Measurements from ENCODE around the gene PPP1R13B. TPM values are rescaled to one million over a fixed set of nuclear protein-coding genes. Genes with fewer than 3 reads are reported as not detected.

The PPP1R13B gene
- total RNA-seq, 1 donor from 2014 or later: 8.6 TPM

DNA sequence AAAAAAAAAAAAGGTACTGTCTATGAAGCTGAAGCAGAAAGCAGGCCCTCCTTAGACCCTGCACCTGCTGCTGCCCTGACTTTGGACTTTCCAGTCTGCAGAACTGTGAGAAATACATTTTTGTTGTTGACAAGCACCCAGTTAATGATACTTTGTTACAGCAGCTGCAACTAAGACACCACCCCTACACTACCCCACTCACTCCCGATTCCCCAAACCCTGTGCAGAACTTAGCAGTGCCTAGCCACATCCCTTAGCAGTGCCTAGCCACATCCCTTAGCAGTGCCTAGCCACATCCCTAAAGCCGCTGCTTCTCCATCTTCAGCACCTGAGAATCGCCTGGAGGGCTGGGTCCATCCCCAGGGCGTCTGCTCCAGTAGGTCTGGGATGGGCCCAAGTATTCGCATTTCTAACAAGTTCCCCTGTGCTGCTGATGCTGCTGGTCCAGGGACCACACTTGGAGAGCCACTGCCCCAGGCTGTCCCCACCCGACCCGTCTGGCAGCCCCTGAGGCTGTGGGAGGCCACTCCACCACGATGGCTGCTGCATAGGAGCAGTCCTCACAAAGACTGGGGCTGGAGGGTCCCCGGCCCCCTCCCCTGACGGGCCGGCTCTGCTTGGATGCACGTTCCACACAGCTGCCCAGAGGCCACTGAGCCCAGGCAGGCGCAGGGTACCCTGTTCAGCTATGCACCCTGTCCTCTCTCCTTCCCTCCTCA, 10.8 kb upstream of the PPP1R13B start:
- Mint-ChIP-seq H3K4me3 (no peak overlapping the region), H3K36me3 (ENCODE audit: low read depth) (no peaks in the 10 kb centered on the region), H3K27me3 (peaks cover 5% of the 10 kb centered on the region), H3K27ac (no peak overlapping the region), H3K9me3 (no peaks in the 10 kb centered on the region), H3K4me1 (peaks cover 3% of the 10 kb centered on the region)
- DNase-seq: no peak
- intact Hi-C loops (cut with micrococcal nuclease): no loop called here

DNA sequence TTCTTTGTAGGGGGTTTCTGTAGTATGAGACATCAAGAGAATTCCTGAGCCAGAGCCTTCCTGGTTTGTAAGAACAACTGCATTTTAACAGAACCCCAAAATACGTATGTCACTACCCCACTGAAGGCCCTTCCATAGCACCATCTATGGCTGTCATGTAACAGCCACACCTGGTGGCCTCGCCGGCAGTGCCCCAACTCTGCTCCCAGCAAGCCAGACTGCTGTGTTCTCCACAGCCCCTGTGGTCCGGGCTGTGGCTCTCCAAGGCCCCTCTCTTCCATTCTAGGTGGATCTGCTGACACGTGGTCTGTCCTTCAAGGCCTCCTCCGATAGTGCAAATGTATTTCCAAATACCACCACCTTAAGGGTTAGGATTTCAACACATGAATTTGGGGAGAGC, 9.9 kb upstream of the PPP1R13B start:
- Mint-ChIP-seq H3K4me1 (peaks cover 3% of the 10 kb centered on the region), H3K9me3 (no peaks in the 10 kb centered on the region), H3K27me3 (peaks cover 5% of the 10 kb centered on the region), H3K27ac (no peak overlapping the region), H3K36me3 (ENCODE audit: low read depth) (no peaks in the 10 kb centered on the region), H3K4me3 (no peak overlapping the region)
- no peak for DNase-seq
- intact Hi-C loops (cut with micrococcal nuclease): no loop called here

DNA sequence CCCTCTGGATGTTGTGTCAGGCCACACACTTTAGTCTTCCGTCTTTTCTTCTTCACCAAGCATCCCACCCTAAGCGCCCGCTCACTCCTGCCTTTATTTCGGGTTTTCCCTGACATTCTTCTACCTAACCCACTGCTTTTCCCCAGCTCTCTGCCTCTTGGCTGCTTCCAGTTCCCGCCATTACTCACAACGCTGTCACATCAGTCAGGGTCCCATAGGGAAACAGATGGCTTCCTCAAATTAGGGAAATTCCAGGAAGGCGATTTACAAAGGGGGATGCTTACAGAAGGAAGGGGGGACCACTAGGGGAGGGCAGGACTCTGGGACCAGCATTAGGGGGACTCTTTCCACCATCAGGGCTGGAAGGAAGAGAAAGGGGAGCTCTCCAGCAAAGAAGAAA, 9.2 kb upstream of the PPP1R13B start:
- no peak overlapping the region for H3K27ac Mint-ChIP-seq
- intact Hi-C loops (cut with micrococcal nuclease): no loop called here
- peaks cover 3% of the 10 kb centered on the region for H3K27me3 Mint-ChIP-seq
- H3K36me3 Mint-ChIP-seq (ENCODE audit: low read depth): no peaks in the 10 kb centered on the region
- no peaks in the 10 kb centered on the region for H3K9me3 Mint-ChIP-seq
- DNase-seq: no peak
- H3K4me3 Mint-ChIP-seq: no peak overlapping the region
- H3K4me1 Mint-ChIP-seq: peaks cover 3% of the 10 kb centered on the region

DNA sequence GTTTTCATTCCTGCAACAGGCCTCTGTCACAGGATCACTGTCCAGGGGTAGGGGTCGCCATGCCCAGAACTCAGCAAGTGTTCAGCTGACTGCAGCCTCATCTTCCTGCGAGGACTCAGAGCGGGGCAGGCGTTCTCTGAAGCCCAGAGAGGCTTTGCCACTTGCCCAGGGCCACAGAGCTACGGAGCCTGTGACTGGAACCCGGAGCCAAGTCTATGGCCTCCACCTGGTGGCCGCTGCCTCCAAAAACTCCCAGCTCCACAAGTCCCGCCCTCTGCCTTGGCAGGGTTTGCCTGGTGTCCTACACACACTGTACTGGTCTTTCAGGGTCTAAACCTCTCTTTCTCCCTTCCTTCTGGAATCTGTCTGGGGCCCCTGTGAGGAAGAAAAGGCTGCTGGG, 8.7 kb upstream of the PPP1R13B start:
- H3K4me3 Mint-ChIP-seq: no peak overlapping the region
- DNase-seq: no peak
- intact Hi-C loops (cut with micrococcal nuclease): no loop called here
- H3K27me3 Mint-ChIP-seq: no peaks in the 10 kb centered on the region
- H3K4me1 Mint-ChIP-seq: peaks cover 3% of the 10 kb centered on the region
- H3K36me3 Mint-ChIP-seq (ENCODE audit: low read depth): no peaks in the 10 kb centered on the region
- H3K27ac Mint-ChIP-seq: no peak overlapping the region
- H3K9me3 Mint-ChIP-seq: no peaks in the 10 kb centered on the region

DNA sequence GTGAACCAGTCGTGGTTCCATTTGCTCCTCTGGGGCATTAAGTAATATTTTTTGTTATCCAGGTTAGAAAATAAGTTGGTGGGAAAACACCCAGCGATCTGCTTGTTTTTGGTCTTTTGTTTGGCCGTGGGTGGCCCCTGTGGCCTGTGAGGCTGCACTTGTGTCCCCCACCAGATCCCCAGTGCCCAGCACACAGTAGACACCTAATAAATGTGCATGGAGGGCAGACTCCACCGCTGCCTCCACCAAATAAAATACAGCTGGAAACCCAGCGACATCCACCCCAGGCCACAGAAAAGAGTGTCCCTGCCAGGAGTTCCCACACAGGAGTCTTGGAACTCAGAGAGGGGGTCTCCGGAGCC, 8.3 kb upstream of the PPP1R13B start:
- intact Hi-C loops (cut with micrococcal nuclease): no loop called here

DNA sequence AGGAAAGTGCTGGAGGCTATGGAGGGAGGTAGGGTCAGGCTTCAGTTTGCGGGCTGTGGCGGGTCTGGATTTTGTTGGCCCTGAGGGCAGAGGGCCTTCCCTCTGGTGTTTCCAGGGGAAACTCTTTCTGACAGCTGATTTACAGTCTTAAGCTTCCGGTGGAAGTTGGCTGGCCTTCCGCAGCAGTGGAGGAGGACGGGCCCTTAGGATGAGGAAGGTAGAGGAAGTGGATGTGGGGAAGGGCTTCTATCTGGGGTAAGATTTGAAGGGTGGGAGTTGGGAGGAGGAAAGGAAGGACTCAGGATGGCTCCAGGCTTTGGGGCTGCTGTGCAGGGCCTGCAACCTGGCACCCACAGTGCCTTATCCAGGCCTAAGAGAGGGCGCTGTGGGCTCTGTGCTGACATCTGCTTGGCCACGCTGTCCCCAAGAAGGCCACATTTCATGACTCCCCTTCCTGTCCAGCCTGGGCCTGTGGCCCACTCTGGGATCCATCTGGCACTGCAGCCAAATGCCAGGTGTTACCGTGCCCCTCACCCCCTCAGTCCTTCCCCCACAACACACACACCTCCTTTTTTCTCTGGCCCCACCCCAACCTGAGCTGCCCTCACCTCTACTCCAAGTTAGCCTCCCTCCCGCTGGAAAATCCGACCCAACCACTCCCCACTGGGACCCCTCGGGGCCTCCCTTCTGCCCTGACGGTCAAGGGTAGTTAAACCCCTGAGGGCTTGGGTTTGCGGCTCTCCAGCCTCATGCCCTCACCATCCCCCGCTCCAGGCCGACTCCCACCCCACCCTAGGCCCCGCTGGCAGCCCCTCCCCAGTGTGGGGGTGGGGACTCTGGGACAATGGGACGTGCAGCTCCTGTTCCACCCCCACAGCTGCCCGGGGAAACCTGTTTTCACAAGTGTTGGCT, 7.7 kb upstream of the PPP1R13B start:
- Mint-ChIP-seq H3K4me1 (peaks cover 3% of the 10 kb centered on the region), H3K27me3 (no peaks in the 10 kb centered on the region), H3K27ac (no peak overlapping the region), H3K9me3 (no peaks in the 10 kb centered on the region), H3K36me3 (ENCODE audit: low read depth) (no peaks in the 10 kb centered on the region), H3K4me3 (no peak overlapping the region)
- intact Hi-C loops (cut with micrococcal nuclease): no loop called here
- DNase-seq: no peak

More for the DNA sequence above, 8.3 kb upstream of the PPP1R13B start:
- Mint-ChIP-seq H3K27ac (no peak overlapping the region), H3K27me3 (no peaks in the 10 kb centered on the region), H3K4me1 (peaks cover 3% of the 10 kb centered on the region), H3K4me3 (no peak overlapping the region), H3K36me3 (ENCODE audit: low read depth) (no peaks in the 10 kb centered on the region), H3K9me3 (no peaks in the 10 kb centered on the region)
- DNase-seq: no peak

DNA sequence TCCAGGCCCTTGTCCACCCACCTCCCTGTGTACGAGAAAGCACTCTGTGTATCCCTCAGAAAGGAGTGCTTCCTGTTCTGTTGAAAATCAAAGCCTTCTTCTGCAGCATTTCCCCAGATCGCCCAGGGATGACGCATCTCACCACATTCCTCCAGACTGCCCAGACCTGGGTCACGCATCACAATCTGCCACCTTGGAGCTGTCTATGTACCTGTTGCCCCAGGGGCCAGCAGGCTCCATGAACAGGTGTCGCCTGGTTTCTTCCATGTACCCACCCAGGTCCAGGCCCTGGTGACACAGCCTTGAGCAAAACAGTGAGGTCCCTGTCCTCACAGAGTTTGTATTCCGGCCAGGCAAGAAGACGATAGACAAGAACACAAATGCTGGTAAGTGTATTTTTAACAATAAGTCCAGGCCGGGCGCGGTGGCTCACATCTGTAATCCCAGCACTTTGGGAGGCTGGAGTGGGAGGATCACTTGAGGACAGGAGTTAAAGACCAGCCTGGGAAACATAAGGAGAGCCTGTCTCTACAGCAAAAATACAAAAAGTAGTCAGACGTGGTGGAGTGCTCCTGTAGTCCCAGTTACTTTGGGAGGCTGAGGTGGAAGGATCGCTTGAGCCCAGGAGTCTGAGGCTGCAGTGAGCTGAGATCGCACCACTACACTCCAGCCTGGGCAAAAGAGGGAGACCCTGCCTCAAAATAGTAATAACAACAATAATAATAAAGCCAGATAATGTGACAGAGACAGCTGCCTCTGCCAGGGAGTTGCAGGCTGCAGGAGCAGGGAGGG, 6.8 kb upstream of the PPP1R13B start:
- H3K4me1 Mint-ChIP-seq: peaks cover 3% of the 10 kb centered on the region
- intact Hi-C loops (cut with micrococcal nuclease): no loop called here
- DNase-seq: no peak
- H3K27me3 Mint-ChIP-seq: peaks cover 6% of the 10 kb centered on the region
- H3K9me3 Mint-ChIP-seq: no peaks in the 10 kb centered on the region
- H3K27ac Mint-ChIP-seq: no peak overlapping the region
- no peaks in the 10 kb centered on the region for H3K36me3 Mint-ChIP-seq (ENCODE audit: low read depth)
- no peak overlapping the region for H3K4me3 Mint-ChIP-seq

DNA sequence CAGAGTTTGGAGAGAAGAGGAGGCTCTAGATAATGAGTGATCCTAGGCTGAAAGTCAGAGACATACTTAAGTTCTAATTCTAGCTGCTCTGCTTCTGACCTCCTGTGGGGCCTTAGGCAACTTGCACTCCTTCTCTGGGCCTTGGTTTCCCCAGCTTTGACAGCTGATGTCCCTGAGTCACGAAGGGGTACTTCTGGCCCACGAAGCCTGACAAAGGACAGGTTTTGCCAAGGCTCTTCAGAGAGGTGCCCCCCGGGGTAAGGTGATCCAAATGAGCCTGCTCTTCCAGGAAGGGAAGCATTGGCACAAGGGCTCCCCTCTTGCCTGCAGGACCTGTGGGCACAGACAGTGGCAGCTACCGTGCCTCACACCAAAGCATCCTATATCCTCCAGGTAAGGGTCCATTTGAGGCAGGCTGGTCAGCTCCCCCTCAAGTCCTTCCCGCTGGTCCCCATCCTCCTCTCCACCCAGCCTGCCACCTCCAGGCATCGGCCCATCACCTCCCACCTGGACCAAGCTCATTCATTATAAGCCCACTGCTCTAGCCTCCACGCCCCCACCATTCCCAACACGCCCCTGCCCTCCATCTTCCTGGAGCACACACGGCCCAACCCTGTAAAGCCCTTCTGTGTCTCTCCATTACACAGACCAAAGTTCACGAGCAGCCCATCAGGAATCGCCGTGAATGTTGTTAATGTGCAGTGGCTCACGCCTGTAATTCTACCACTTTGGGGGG, 1.9 kb upstream of the PPP1R13B start:
- Mint-ChIP-seq H3K27ac (peak overlapping the region; percentile 48), H3K4me1 (peaks cover 13% of the 10 kb centered on the region), H3K36me3 (ENCODE audit: low read depth) (no peaks in the 10 kb centered on the region), H3K27me3 (peaks cover 27% of the 10 kb centered on the region), H3K4me3 (peak overlapping the region; percentile 71), H3K9me3 (no peaks in the 10 kb centered on the region)
- no peak for DNase-seq
- intact Hi-C loops (cut with micrococcal nuclease): loop anchor here (5.0 kb wide), 1 partner anchor 73 kb away; a partner anchor contains a TSS

DNA sequence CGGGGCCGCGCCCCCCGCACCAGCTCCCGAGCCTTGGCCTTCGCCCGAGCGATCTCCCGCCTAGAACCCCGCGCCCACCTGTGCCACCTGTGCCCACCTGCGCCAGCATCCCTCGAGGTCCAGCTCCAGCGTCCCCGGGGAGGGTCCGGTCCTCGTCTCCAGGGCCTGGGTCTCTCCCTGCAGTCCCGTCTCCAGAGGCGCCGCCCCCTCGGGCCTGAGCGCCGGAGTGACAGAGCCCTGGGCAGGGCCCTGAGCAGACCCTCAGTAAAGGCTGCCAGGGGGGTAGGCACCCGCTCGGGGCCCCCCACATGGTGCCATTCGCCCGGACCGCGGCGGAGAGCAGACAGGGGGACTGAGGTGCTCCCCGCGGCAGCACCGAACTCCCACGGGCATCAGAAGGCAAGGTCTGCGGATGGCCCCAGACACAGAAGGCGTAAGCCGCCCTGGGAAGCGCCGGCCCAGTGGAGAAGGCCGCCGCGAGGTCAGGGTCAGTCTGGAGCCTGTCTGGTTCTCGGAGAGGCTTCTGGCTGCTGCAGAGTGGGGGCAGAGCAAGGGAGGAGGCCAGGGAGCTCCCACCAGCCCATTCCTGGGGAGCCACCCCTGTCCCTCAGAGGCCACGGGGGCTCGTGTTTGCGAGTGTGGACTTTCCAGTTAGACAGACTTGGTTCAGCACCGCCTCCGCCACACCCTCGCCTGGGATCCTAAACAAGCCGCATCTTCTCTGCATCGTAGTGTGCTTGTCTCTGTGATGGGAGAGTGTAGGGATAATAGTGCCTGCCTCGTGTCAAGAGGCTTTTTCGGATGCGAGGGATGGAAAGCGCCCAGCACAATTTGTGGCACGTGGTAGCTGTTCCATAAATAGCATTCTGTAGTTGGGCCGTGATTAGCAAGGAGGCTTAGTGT, 1.1 kb upstream of the PPP1R13B start:
- Mint-ChIP-seq H3K27ac (peak overlapping the region; percentile 48), H3K4me3 (peak overlapping the region; percentile 71), H3K36me3 (ENCODE audit: low read depth) (no peaks in the 10 kb centered on the region), H3K9me3 (no peaks in the 10 kb centered on the region), H3K4me1 (peaks cover 13% of the 10 kb centered on the region), H3K27me3 (peaks cover 27% of the 10 kb centered on the region)
- intact Hi-C loops (cut with micrococcal nuclease): loop anchor here (5.0 kb wide), 1 partner anchor 74 kb away; a partner anchor contains a TSS
- no peak for DNase-seq

DNA sequence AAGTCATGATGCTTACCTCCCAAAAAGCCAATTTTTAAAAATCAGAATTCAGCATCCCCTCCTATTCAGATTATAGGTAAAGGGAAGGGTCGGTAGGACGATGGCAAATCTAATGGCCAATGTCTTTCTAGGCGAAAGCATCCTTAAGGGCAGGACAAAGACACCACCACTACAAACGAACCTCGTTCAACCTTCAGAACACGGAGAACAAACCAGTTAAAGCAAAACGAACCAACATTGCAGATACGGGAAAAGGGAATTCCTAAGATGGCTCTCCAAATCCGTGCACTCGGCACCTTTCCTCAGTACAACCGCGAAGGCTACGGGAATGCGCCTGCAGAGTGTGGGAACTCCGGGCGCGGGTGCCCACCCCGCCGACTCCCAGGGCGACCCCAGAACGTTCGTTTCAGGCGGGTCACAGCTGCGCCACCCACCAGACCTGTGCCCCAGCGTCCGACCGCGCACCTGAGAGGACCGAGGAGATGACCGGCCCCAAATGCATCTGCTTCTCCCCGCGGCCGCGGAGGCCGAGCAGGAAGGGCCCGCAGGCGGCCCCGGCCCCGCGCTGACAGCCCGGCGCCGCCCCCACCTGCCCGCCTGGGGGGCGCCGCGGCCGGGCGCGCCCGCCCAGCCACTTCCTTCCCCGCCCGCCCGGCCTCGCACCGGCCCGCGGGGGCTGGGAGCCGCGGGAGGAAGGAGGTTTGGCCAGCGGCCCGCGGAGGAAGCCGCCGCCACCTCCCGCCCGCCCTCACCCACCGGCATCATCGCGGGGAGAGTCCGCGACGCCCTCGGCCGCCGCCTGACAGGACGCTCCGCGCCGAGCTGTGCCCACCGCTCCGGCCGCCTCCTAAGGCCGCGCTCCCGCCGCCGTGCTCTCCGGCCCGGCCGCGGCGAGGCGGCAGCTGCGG, 578 bp downstream of the PPP1R13B start:
- intact Hi-C loops (cut with micrococcal nuclease): loop anchor here (2.0 to 5.0 kb wide), 3 partner anchors 26 to 132 kb away; partner anchors contain the start of genes XRCC3 and ZFYVE21
- DNase-seq: peak; percentile 77
- H3K4me3 Mint-ChIP-seq: peak overlapping the region; percentile 80

DNA sequence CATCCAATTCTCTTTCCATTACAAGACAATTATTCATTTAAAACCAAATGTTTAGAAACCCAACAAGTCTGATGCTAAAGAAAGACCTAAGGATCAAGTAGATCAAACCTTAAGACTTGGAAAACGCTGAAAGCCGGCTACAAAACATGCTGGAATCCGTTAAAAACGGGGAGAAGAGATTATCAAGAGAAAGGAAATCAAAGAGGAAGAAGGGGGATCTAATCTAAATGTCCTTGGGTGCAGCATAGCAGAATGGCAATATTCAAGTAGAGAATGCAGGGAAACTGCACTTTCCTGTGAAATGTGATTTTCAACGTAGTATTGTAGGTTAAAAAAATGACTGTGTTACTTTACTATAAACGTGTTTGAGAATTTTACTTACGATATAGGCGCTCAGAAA, 1.3 kb downstream of the PPP1R13B start:
- Mint-ChIP-seq H3K36me3 (ENCODE audit: low read depth) (no peaks in the 10 kb centered on the region), H3K4me1 (peaks cover 13% of the 10 kb centered on the region), H3K27ac (no peak overlapping the region), H3K27me3 (peaks cover 29% of the 10 kb centered on the region), H3K4me3 (peak overlapping the region; percentile 80), H3K9me3 (no peaks in the 10 kb centered on the region)
- no peak for DNase-seq
- intact Hi-C loops (cut with micrococcal nuclease): loop anchor here (2.0 to 5.0 kb wide), 3 partner anchors 27 to 131 kb away; partner anchors contain the start of genes XRCC3 and ZFYVE21

More for the DNA sequence above, 578 bp downstream of the PPP1R13B start:
- peaks cover 29% of the 10 kb centered on the region for H3K27me3 Mint-ChIP-seq
- H3K27ac Mint-ChIP-seq: peak overlapping the region; percentile 1
- H3K9me3 Mint-ChIP-seq: no peaks in the 10 kb centered on the region
- H3K4me1 Mint-ChIP-seq: peaks cover 13% of the 10 kb centered on the region
- no peaks in the 10 kb centered on the region for H3K36me3 Mint-ChIP-seq (ENCODE audit: low read depth)

Data from activated CD4-positive, alpha-beta T cell treated with anti-CD3 and anti-CD28 coated beads, Interleukin-2, amount 10 ng/mL, durations not matched to agents 24 days and 14 days (primary cell).